Prostate gland (tissue), 2 donors: Measurements from ENCODE around the gene NOB1.

ENCODE experiments used
- CTCF ChIP-seq, 4 experiments: fragments of 200-600 bp in 2 of 4; fragments of 450-650 bp in 2 of 4; sonication (generic) in 2 of 4; IDR thresholded peaks; 1 replicate in 3 of 4; 2 replicates in 1 of 4; pipeline ENCODE4 v1.5.1; 2016 to 2019; ENCODE audit warnings: antibody characterized with exemption in 4 of 4, mild to moderate bottlenecking in 2 of 4, moderate library complexity in 2 of 4
- POLR2AphosphoS5 ChIP-seq: sonication (generic); formaldehyde crosslinking; IDR thresholded peaks from one replicate; pipeline ENCODE4 v1.6.1; 2017; ENCODE audit warnings: antibody characterized with exemption

- TF ChIP-seq CTCF (IDR thresholded peaks at IDR 0.05) (no peak), POLR2AphosphoS5 (no peak)
Measured at GRCh38 chr16:69741519-69741918, 13.2 kb downstream of the NOB1 start.
